Activated B cell treated with CpG ODN at 0.5 μM for 24 hours (primary cell): Measurements from ENCODE around the gene TTN. TPM values are rescaled to one million over a fixed set of nuclear protein-coding genes. Genes with fewer than 3 reads are reported as not detected.

Source experiments
- ATAC-seq: fragments of 200-7000 bp; cut with Tn5 transposase; one replicate; pipeline ENCODE4 v1.10.0; 2021; ENCODE audit warnings: low read depth, mild to moderate bottlenecking, moderate library complexity
- CTCF ChIA-PET: fragments of 350-600 bp; sonication (Branson Sonifier 250); formaldehyde crosslinking; loops from one replicate; lab custom pipeline; 2021; ENCODE audit warnings: antibody characterized with exemption; lab: Charles Lee
- POLR2A ChIA-PET: fragments of 350-600 bp; sonication (Branson Sonifier 250); formaldehyde crosslinking; loops from one replicate; lab custom pipeline; 2021; ENCODE audit warnings: antibody characterized with exemption; lab: Charles Lee
- DNase-seq: peaks from one replicate; pipeline ENCODE4 v3.0.0; 2022
- H3K27ac Mint-ChIP-seq: one replicate; pipeline ENCODE4 v1.8.0; 2020; ENCODE audit warnings: mixed read lengths
- H3K27me3 Mint-ChIP-seq: one replicate; pipeline ENCODE4 v1.8.0; 2021; ENCODE audit warnings: mixed read lengths
- H3K36me3 Mint-ChIP-seq: one replicate; pipeline ENCODE4 v1.8.0; 2021; ENCODE audit warnings: low read depth, mixed read lengths
- H3K4me1 Mint-ChIP-seq: one replicate; pipeline ENCODE4 v1.8.0; 2021; ENCODE audit warnings: mixed read lengths
- H3K4me3 Mint-ChIP-seq: one replicate; pipeline ENCODE4 v1.8.0; 2020; ENCODE audit warnings: mild to moderate bottlenecking, mixed read lengths
- H3K9me3 Mint-ChIP-seq: one replicate; pipeline ENCODE4 v1.8.0; 2020; ENCODE audit warnings: mixed read lengths
- intact Hi-C: fragments of 100-400 bp; cut with micrococcal nuclease; formaldehyde crosslinking; loops from one replicate; pipeline ENCODE4 v1.15.1; 2024
- total RNA-seq: library from RNA; stranded (reverse); gene quantifications from 2 replicates; pipeline ENCODE4 v1.2.3, GENCODE V29; 2022
- TF ChIP-seq, protein P1 (sequence below): fragments of 200-600 bp; IDR thresholded peaks from one replicate; pipeline ENCODE4 v1.8.0; 2022; ENCODE audit warnings: antibody characterized with exemption, mild to moderate bottlenecking

TTN gene
- total RNA-seq, 1 donor from 2014 or later, result 40.0 TPM

DNA sequence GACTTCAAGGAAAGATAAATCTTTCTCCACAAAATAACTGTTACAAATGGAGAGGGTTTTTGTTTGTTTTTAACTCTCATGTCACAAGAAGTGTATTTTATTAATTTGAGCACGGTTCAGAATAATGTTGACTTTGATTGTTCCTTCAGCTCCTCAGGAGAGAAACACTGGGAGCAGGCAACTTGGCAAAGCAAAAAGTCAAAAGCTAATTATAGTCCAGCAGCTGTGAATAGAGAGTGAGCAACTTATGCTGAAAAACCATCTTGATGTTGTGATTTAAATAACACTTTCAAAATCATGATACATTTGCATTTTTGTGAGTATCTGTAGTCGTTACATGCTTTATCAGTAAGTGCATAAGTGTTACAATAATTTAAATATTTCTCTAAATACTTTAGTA is 37.5 kb upstream of the TTN start:
- Mint-ChIP-seq H3K36me3 (peaks cover 34% of the 10 kb centered on the region), H3K4me3 (no peak overlapping the region), H3K4me1 (no peaks in the 10 kb centered on the region), H3K27me3 (no peaks in the 10 kb centered on the region), H3K9me3 (peaks cover 2% of the 10 kb centered on the region), H3K27ac (no peak overlapping the region)
- ATAC-seq, result no peak
- TF ChIP-seq, protein P1, sequence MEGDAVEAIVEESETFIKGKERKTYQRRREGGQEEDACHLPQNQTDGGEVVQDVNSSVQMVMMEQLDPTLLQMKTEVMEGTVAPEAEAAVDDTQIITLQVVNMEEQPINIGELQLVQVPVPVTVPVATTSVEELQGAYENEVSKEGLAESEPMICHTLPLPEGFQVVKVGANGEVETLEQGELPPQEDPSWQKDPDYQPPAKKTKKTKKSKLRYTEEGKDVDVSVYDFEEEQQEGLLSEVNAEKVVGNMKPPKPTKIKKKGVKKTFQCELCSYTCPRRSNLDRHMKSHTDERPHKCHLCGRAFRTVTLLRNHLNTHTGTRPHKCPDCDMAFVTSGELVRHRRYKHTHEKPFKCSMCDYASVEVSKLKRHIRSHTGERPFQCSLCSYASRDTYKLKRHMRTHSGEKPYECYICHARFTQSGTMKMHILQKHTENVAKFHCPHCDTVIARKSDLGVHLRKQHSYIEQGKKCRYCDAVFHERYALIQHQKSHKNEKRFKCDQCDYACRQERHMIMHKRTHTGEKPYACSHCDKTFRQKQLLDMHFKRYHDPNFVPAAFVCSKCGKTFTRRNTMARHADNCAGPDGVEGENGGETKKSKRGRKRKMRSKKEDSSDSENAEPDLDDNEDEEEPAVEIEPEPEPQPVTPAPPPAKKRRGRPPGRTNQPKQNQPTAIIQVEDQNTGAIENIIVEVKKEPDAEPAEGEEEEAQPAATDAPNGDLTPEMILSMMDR, result no peak
- ChIA-PET CTCF (no interaction called here), POLR2A (no interaction called here)
- no peak for DNase-seq
- intact Hi-C loops, result no loop called here

DNA sequence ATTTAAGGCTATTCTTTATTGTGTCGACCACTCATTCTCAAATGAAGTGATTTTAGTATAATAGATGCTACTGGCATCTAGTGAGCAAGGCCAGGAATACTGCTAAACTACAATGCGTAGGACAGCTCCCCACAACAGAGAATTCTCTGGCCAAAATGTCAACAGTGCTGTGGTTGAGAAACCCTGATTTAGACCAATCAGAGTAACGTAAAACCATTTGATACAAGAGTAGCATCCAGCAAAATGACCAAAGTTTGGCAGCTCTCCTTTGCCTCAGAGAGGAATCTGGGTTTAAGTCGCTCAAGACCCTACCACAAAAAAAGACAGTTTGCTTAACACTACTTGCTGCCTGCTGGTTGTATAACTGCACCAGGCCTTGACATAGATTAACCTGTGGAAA is 37.0 kb upstream of the TTN start:
- intact Hi-C loops, result no loop called here
- Mint-ChIP-seq H3K36me3 (peaks cover 30% of the 10 kb centered on the region), H3K4me1 (no peaks in the 10 kb centered on the region), H3K9me3 (peaks cover 2% of the 10 kb centered on the region), H3K27me3 (no peaks in the 10 kb centered on the region), H3K4me3 (no peak overlapping the region), H3K27ac (no peak overlapping the region)
- TF ChIP-seq, protein P1, result no peak
- ChIA-PET CTCF (no interaction called here), POLR2A (no interaction called here)
- ATAC-seq (no peak), DNase-seq (no peak)

DNA sequence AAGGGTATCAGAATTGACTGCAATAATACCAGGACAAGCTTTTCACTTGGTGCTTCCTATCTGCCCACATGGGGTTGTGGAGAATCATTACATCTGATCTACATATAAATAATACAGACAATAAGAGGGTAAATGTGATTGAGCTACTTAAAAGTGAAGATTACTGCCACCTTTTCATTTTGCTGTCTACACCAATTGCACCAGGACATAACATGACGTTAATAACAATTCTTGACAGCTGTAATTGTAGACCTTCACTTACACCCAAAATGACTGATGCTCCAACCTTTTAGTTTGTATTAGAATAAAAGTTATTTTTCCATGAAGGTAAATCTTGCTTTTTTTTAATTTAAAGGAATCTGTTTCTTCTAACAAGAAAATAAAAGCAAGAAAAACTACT is 36.5 kb upstream of the TTN start:
- CTCF ChIA-PET, result no interaction called here
- no peaks in the 10 kb centered on the region for H3K27me3 Mint-ChIP-seq
- ATAC-seq, result no peak

GRCh38 chr2:178836807-178837206 is 29.6 kb upstream of the TTN start:
- Mint-ChIP-seq H3K27me3 (no peaks in the 10 kb centered on the region), H3K27ac (no peak overlapping the region), H3K4me3 (no peak overlapping the region), H3K36me3 (peaks cover 25% of the 10 kb centered on the region), H3K4me1 (no peaks in the 10 kb centered on the region), H3K9me3 (no peaks in the 10 kb centered on the region)
- ChIA-PET CTCF (no interaction called here), POLR2A (no interaction called here)
- TF ChIP-seq, protein P1, result no peak
- intact Hi-C loops, result no loop called here
- DNase-seq (no peak), ATAC-seq (no peak)

More for the DNA sequence above, 36.5 kb upstream of the TTN start:
- Mint-ChIP-seq H3K9me3 (peaks cover 2% of the 10 kb centered on the region), H3K4me3 (no peak overlapping the region), H3K36me3 (peaks cover 30% of the 10 kb centered on the region), H3K27ac (no peak overlapping the region), H3K4me1 (no peaks in the 10 kb centered on the region)
- POLR2A ChIA-PET, result no interaction called here
- no peak for DNase-seq
- TF ChIP-seq, protein P1, result no peak
- intact Hi-C loops, result no loop called here

DNA sequence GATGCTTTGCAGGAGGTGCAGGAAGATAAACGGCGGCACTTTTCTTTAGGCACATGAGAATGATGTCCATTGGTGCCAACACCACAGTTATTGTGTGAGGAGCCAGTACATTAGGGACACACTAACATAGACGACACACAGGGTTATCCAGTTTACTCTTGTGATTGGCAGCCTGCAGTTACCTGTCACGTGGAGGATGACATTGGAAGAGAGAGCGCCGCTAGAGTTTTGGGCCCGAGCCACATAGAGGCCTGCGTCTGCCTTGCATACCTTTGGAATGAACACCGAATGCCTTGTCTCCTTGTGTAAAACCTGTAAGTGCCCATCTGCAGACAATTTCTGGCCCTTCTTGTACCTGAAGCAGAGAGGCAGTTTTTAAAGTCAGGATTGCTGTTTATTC is 26.9 kb upstream of the TTN start:
- ChIA-PET CTCF (no interaction called here), POLR2A (no interaction called here)
- Mint-ChIP-seq H3K9me3 (no peaks in the 10 kb centered on the region), H3K27me3 (no peaks in the 10 kb centered on the region), H3K4me3 (no peak overlapping the region), H3K27ac (no peak overlapping the region), H3K4me1 (peaks cover 8% of the 10 kb centered on the region), H3K36me3 (peaks cover 29% of the 10 kb centered on the region)
- intact Hi-C loops, result no loop called here
- TF ChIP-seq, protein P1, result no peak
- no peak for DNase-seq
- no peak for ATAC-seq
